Activated T-helper 1 cell treated with anti-CD3 and anti-CD28 coated beads, Interleukin-12 subunit alpha, Interleukin-12 subunit beta, Interleukin-2, Interleukin-4 antibody, amounts not matched to agents 30 ng/mL and 10 ng/mL and 1 ng/mL, durations not matched to agents 14 hours and 24 hours and 36 hours (primary cell): ENCODE measurements around the gene SIN3A. TPM values are rescaled to one million over a fixed set of nuclear protein-coding genes. Genes with fewer than 3 reads are reported as not detected.
"Not testable (repeated sequence)": the region's sequence is repeated elsewhere in the genome, so short reads cannot be mapped to it uniquely, and the experiment has no call there.

Experiments
- DNase-seq: peaks from one replicate; pipeline ENCODE4 v3.0.0; 2021; ENCODE audit warnings: low spot score
- H3K27ac Mint-ChIP-seq: one replicate; pipeline ENCODE4 v1.8.0; 2021; ENCODE audit warnings: mild to moderate bottlenecking, mixed read lengths
- H3K27me3 Mint-ChIP-seq: one replicate; pipeline ENCODE4 v1.8.0; 2022; ENCODE audit warnings: mild to moderate bottlenecking, moderate library complexity, mixed read lengths; ENCODE audit not compliant: insufficient read depth
- H3K36me3 Mint-ChIP-seq: one replicate; pipeline ENCODE4 v1.8.0; 2021; ENCODE audit warnings: low read depth, mixed read lengths
- H3K4me1 Mint-ChIP-seq: one replicate; pipeline ENCODE4 v1.8.0; 2021; ENCODE audit warnings: low read depth, mixed read lengths
- H3K4me3 Mint-ChIP-seq: one replicate; pipeline ENCODE4 v1.8.0; 2021; ENCODE audit warnings: mild to moderate bottlenecking, moderate library complexity, mixed read lengths
- H3K9me3 Mint-ChIP-seq: one replicate; pipeline ENCODE4 v1.8.0; 2021; ENCODE audit warnings: mixed read lengths
- intact Hi-C: fragments of 100-400 bp; cut with micrococcal nuclease; formaldehyde crosslinking; loops from one replicate; pipeline ENCODE4 v1.15.1; 2024
- total RNA-seq: library from RNA; stranded (reverse); gene quantifications from 2 replicates; pipeline ENCODE4 v1.2.3, GENCODE V29; 2022

SIN3A gene
- total RNA-seq, 1 donor from 2014 or later = 97.5 TPM

DNA sequence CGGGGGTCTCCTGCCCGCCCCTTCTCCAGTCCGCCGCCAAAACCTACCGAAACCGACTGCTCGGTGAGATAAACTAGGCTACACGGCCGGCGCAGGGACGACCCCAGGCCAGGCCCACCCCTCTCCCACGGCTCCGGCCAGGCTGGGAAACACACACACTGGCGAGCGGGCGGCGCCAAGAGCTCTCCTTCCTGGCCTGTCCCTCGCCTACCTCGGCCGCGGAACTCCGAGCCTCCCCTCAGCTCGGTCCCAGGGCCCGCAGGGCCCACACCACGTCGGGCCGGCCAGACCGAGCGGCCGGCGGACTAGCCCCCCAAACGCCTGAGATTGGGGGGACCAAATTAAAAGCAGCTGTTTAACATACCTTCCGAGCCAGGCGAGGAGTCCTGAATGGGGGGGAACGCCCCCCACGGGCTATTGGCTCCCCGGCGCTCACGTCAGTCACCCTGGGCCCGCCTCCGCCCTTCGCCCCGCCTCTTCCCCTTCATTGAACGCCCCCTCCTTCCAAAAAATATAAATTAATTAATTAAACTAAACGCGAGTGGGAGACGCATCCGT lies 4.0 kb upstream of the SIN3A start:
- peak overlapping the region; percentile 82 for H3K27ac Mint-ChIP-seq
- intact Hi-C loops = loop anchor here (2.0 kb wide), 2 partner anchors 119 to 123 kb away; partner anchors contain the start of genes COMMD4 and PTPN9
- H3K4me3 Mint-ChIP-seq = peak overlapping the region; percentile 89
- DNase-seq = peak; percentile 82
- no peaks in the 10 kb centered on the region for H3K36me3 Mint-ChIP-seq
- peaks cover 22% of the 10 kb centered on the region for H3K4me1 Mint-ChIP-seq
- no peaks in the 10 kb centered on the region for H3K27me3 Mint-ChIP-seq
- no peaks in the 10 kb centered on the region for H3K9me3 Mint-ChIP-seq

DNA sequence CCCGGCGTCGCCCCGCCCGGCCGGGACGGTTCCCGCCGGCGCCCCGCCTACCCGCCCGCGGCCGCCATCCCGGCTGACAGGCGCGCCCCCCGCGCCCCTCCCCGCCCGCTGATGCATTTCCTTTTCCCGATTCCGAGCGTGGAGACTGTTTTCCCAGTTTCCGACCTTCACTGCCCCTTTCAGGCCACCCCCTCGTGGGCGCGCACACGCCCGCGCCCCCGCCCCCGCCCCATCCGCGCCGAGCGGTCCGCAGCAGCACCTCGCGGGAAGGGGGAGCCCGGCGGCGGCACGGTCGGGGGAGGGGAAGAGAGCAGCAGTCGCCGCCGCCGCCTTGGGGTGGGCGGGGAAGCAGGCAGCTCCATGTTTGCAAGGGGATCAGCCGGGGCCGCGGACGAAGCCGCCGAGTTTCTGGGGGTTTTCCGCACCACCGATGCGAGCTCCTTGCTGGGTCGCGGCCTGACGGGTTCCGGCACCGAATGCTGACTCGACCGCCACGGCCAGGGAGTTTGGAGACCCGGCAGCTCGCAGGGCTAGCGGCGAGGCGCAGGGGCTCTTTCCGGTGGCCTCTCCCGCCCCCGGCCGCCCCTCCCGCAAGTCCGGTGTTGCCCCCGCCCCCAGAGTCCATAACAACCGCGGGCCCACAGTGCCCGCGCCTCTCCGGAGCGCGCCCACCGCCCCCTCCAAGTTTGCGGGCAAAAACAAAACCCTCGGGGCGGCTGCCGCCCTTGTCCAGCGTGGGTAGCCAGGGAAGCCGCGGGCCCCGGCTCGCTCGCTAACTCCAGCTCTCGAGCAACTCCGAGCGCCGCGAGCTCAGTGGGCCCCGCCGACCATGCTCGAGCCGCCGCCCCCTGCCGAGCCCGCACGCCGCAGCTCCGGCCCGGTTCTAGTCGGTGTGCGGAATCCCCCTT lies 3.2 kb upstream of the SIN3A start:
- peaks cover 29% of the 10 kb centered on the region for H3K4me1 Mint-ChIP-seq
- no peaks in the 10 kb centered on the region for H3K9me3 Mint-ChIP-seq
- no peaks in the 10 kb centered on the region for H3K27me3 Mint-ChIP-seq
- intact Hi-C loops = loop anchor here (1.0 to 5.0 kb wide), 10 partner anchors 118 to 1462 kb away; partner anchors contain the start of genes C15orf39, COMMD4, FBXO22 and IMP3
- no peaks in the 10 kb centered on the region for H3K36me3 Mint-ChIP-seq
- DNase-seq = peak; percentile 75
- peak overlapping the region; percentile 82 for H3K27ac Mint-ChIP-seq
- peak overlapping the region; percentile 89 for H3K4me3 Mint-ChIP-seq

DNA sequence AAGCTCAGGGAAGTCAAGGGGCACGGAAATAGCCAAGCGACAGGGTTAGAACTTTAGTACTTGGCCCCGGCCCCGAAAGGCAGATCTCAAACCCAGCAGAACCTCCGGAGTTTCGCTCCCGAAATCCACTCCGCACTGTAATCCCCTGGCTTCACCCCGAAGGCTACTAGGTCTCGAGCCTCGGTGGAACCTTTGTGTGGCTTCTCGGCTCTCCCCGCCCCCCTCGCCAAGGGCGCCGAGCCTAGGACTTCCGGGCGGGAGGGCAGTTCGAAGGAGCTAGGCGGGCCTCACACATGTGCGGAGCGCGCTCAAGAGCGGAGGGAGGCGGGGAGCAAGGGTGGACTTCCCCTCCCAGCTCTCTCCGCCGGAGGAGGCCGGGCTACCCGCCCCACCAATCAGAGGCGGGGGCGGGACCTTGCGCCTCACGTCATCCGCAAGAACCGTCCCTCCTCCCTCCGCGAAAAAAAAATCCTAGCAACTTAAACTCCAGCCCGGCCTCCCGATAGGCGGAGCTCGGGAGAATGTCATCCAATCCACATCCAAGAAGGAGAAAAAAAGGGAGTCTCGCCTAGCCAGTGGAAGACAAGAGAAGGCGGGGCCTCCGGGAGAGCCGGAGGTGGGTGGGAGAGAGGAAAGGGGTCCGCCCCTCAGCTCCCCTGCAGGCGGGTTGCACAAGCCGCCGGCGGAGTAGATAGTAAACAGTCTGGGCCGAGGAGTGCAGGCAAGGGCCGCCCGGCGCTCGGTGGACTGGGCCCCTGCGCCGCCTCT lies 2.4 kb upstream of the SIN3A start:
- no peaks in the 10 kb centered on the region for H3K9me3 Mint-ChIP-seq
- DNase-seq = peak; percentile 97
- H3K4me3 Mint-ChIP-seq = peak overlapping the region; percentile 98
- peaks cover 33% of the 10 kb centered on the region for H3K4me1 Mint-ChIP-seq
- intact Hi-C loops = loop anchor here (1.0 to 5.0 kb wide), 12 partner anchors 117 to 1462 kb away; partner anchors contain the start of genes ARID3B, C15orf39, COMMD4 and FBXO22
- no peaks in the 10 kb centered on the region for H3K27me3 Mint-ChIP-seq
- H3K36me3 Mint-ChIP-seq = peaks cover 2% of the 10 kb centered on the region
- peak overlapping the region; percentile 100 for H3K27ac Mint-ChIP-seq

DNA sequence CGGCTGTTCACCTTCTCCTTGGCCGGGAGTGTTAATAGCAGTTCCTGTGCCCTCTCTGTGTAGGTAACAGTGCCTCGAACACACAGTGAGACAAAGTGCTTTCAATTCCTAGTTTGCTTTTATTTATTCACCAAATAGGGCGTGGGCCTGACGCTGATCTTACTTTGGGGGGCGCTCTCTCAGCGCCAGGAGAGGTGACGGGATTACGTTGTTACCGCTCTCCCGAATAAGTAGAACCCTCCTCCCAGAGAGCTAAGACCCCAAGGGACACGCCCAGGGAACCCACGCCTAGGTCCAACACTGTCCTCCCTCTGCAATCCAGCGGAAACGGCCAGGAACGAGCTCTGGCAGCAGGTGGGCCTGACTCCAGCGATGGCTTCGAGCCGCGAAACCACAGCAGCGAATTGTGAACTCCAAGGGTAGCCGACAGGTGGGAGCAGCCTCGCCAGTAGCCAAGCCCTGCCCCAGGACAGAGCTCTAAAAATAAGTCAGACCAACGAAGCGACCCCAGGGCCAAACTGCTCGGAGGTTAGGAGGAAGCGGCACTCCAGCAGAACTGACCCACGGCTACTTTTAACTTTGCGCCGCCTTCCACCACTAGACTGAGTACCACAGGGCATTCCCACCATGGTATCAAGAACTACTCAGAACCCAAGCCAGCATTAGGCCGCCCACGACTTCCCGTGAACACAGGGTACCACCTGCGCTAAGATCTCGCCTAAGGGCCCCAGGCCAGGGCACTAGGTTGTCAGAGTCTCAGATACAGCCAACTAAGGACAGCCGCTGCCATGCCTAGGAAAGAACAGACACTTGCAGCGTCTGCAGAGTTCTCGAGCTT lies 1.6 kb upstream of the SIN3A start:
- intact Hi-C loops = loop anchor here (1.0 to 5.0 kb wide), 9 partner anchors 251 to 1461 kb away; partner anchors contain the start of genes ARID3B, C15orf39, FBXO22 and PML
- peak; percentile 27 for DNase-seq
- Mint-ChIP-seq H3K27ac (peak overlapping the region; percentile 100), H3K9me3 (no peaks in the 10 kb centered on the region), H3K4me1 (peaks cover 37% of the 10 kb centered on the region), H3K4me3 (peak overlapping the region; percentile 98), H3K27me3 (no peaks in the 10 kb centered on the region), H3K36me3 (peaks cover 2% of the 10 kb centered on the region)

DNA sequence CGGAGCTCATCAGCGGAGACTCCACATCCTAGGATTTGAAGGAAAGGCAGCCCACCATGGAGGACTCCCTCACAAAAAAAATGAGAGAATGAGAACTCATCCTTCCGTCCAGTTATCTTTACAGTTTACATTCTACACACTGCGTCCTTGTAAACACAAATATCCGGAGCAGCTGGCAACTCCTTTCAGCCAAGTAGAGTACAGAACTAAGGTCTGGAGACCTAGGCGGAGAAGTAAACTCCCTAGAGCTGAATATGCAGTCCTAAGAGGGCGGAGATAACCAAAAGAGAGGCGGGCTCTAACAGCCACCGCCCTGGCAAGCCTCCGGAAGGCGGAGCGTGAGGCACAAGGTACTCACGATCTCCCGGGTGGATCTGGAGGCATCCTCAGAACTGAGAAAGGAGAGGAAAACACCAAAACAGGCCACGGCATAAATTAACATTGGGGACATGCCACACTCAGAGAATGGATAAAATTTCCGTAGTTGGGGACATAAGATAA lies 924 bp upstream of the SIN3A start:
- Mint-ChIP-seq H3K4me1 (peaks cover 42% of the 10 kb centered on the region), H3K27ac (peak overlapping the region; percentile 100), H3K4me3 (peak overlapping the region; percentile 98), H3K9me3 (no peaks in the 10 kb centered on the region), H3K27me3 (no peaks in the 10 kb centered on the region), H3K36me3 (peaks cover 2% of the 10 kb centered on the region)
- intact Hi-C loops = loop anchor here (2.0 to 5.0 kb wide), 8 partner anchors 250 to 1460 kb away; partner anchors contain the start of genes ARID3B, C15orf39, FBXO22 and PML
- DNase-seq = peak; percentile 81

DNA sequence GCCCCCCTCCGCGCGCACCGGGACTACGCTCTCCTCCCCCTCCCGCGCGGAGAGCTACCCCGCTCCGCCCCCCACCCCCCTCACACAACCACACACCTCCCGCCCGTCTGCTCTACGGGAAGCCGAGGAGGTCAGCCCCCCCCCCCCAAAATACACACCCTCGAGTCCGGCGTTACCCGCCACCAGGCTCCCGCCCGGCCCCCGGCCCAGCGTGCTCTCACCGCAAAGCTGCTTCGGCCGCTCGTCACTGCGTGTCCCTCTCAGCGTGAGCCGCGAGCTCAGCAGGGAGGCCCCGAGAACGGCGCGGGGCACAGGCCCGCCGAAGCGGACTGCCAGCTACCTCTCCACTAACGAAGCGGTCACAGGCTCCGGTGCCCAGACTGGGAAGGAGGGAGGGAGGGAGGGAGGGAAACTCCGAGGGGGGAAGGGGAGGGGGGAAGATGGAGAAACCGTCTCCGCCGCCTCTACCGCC lies 252 bp downstream of the SIN3A start:
- Mint-ChIP-seq H3K27me3 (no peaks in the 10 kb centered on the region), H3K27ac (peak overlapping the region; percentile 100), H3K36me3 (peaks cover 2% of the 10 kb centered on the region), H3K4me1 (peaks cover 49% of the 10 kb centered on the region), H3K9me3 (no peaks in the 10 kb centered on the region), H3K4me3 (peak overlapping the region; percentile 98)
- DNase-seq = no peak
- intact Hi-C loops = loop anchor here (1.0 to 5.0 kb wide), 10 partner anchors 174 to 1459 kb away; partner anchors contain the start of genes C15orf39, CLK3, COX5A and FBXO22

DNA sequence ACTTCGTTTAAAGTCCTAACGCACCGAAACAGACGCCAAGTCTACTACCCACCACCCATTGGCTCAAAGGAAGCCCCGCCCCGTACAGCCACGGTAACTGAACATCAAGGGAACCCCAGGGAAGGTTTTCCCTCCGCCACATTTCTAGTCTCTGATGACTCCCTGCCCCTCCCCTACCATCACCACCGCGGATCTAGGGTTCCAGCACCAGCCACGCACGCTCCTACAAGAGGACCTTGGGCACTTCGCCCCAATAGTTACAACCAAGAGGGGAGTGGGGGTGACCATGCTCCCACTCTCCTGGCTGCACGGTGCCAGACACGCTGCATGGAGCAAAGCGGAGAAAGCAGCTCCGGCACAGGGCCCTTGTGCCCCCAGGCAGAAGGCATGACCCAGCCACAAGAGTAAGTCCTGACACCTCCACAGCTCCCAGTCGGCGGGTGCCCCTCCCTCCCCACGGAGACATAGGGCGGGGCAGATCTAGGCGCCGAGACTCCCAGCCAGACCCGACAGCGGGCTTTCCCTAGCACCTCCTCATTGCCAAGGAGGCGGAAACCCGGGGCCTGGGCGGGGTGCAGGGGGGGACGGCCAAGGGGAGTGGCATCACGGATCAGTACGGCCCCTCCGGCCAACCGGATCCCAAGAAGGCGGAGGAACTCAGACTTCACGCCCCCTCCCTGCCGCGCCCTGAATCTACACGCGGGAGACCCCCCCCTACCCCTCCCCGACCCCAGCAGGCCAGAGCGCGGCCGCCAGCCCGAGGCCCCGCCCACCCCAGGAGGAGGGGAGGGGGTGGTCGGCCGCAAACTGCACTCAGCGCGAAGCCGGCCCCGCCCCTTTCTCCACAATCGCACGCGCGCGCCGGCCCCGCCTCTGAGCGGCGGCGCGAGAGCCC lies 936 bp downstream of the SIN3A start:
- peak; percentile 94 for DNase-seq
- Mint-ChIP-seq H3K36me3 (peaks cover 7% of the 10 kb centered on the region), H3K27ac (peak overlapping the region; percentile 94), H3K4me3 (peak overlapping the region; percentile 99), H3K9me3 (no peaks in the 10 kb centered on the region), H3K4me1 (peaks cover 53% of the 10 kb centered on the region), H3K27me3 (no peaks in the 10 kb centered on the region)
- intact Hi-C loops = loop anchor here (1.0 to 5.0 kb wide), 12 partner anchors 82 to 1458 kb away; partner anchors contain the start of genes C15orf39, CLK3, COX5A and FBXO22

DNA sequence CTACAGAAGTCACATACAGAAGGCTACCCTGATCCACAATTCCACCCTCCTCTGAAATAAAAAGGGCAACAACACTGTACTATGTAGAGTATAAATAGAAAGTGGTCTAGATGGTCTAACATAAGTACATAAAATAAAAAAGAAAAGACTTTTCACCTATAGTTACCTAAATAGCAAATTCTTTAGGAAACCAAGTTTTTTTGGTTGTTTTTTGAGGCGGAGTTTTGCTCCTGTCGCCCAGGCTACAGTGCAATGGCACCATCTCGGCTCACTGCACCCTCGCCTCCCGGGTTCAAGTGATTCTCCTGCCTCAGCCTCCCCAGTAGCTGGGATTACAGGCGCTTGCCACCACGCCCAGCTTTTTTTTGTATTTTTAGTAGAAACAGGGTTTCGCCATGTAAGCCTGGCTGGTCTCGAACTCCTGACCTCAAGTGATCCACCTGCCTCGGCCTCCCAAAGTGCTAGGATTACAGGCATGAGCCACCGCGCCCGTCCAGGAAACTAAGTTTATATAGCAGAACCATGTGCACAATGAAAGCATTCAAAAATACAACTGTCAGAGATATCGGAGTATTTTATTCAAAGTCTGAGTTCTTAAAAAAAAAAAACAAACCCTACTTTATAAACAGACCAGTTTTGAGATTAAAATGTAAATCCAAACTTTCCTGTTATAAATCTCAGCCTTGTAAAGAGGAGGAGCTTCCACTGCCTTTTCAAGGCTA lies 1.7 kb downstream of the SIN3A start:
- Mint-ChIP-seq H3K27me3 (no peaks in the 10 kb centered on the region), H3K9me3 (no peaks in the 10 kb centered on the region), H3K36me3 (peaks cover 7% of the 10 kb centered on the region), H3K4me3 (peak overlapping the region; percentile 99), H3K4me1 (peaks cover 53% of the 10 kb centered on the region), H3K27ac (peak overlapping the region; percentile 94)
- no peak for DNase-seq
- intact Hi-C loops = loop anchor here (1.0 to 5.0 kb wide), 10 partner anchors 81 to 1457 kb away; partner anchors contain the start of genes C15orf39, CLK3, FBXO22 and MAN2C1

DNA sequence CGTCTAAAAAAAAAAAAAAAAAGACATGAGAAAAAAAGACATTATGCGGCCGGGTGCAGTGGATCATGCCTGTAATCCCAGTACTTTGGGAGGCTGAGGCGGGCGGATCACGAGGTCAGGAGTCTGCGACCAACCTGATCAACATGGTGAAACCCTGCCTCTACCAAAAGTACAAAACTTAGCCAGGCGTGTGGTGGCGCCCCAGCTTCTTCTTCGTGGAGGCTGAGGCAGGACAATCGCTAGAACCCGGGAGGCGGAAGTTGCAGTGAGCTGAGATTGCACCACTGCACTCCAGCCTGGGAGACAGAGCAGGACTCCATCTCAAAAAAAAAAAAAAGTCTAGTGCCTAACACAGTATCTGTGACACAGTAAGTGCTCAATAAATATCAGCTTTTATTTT lies 3.3 kb downstream of the SIN3A start:
- H3K36me3 Mint-ChIP-seq = peaks cover 10% of the 10 kb centered on the region

DNA sequence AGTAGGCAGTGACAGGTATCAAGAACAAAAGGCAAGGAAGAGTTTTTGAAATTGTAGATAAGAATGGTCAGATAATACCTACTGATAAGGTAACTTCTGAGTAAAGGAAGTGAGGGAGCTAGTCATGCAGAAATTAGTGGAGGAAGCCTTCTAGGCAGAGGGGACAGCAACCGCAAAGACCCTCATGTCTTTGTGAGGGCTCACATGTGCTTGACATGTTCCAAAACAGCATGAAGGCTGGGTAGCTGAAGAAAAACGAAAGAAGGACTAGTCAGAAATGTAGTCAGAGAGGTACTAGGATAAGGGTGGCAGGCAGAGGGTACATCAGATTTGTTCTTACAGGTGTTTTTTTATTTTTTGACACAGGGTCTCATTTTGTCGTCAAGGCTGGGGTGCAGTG lies 5.3 kb downstream of the SIN3A start:
- no peak overlapping the region for H3K4me3 Mint-ChIP-seq
- intact Hi-C loops = no loop called here
- peak overlapping the region; percentile 33 for H3K27ac Mint-ChIP-seq
- H3K36me3 Mint-ChIP-seq = peaks cover 18% of the 10 kb centered on the region
- DNase-seq = no peak
- H3K9me3 Mint-ChIP-seq = no peaks in the 10 kb centered on the region
- H3K4me1 Mint-ChIP-seq = peaks cover 39% of the 10 kb centered on the region
- H3K27me3 Mint-ChIP-seq = no peaks in the 10 kb centered on the region

More for the DNA sequence above, 3.3 kb downstream of the SIN3A start:
- H3K27me3 Mint-ChIP-seq, H3K27ac Mint-ChIP-seq, H3K4me3 Mint-ChIP-seq, DNase-seq, H3K9me3 Mint-ChIP-seq, intact Hi-C loops: not testable (repeated sequence)
- peaks cover 53% of the 10 kb centered on the region for H3K4me1 Mint-ChIP-seq
